ENCODE data around the gene AP2M1.

- TF ChIP-seq, protein P1, sequence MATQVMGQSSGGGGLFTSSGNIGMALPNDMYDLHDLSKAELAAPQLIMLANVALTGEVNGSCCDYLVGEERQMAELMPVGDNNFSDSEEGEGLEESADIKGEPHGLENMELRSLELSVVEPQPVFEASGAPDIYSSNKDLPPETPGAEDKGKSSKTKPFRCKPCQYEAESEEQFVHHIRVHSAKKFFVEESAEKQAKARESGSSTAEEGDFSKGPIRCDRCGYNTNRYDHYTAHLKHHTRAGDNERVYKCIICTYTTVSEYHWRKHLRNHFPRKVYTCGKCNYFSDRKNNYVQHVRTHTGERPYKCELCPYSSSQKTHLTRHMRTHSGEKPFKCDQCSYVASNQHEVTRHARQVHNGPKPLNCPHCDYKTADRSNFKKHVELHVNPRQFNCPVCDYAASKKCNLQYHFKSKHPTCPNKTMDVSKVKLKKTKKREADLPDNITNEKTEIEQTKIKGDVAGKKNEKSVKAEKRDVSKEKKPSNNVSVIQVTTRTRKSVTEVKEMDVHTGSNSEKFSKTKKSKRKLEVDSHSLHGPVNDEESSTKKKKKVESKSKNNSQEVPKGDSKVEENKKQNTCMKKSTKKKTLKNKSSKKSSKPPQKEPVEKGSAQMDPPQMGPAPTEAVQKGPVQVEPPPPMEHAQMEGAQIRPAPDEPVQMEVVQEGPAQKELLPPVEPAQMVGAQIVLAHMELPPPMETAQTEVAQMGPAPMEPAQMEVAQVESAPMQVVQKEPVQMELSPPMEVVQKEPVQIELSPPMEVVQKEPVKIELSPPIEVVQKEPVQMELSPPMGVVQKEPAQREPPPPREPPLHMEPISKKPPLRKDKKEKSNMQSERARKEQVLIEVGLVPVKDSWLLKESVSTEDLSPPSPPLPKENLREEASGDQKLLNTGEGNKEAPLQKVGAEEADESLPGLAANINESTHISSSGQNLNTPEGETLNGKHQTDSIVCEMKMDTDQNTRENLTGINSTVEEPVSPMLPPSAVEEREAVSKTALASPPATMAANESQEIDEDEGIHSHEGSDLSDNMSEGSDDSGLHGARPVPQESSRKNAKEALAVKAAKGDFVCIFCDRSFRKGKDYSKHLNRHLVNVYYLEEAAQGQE (IDR thresholded peaks at IDR 0.05; ENCODE audit: borderline replicate concordance) = no peak
- no peak for TF ChIP-seq CTCF (IDR thresholded peaks at IDR 0.05; ENCODE audit: poor library complexity, severe bottlenecking)
- no peak for TF ChIP-seq POLR2AphosphoS5 (IDR thresholded peaks at IDR 0.05)
- no peak for TF ChIP-seq EZH2 (IDR thresholded peaks at IDR 0.05; ENCODE audit: borderline replicate concordance, insufficient read depth, low read length, poor library complexity, severe bottlenecking)
- TF ChIP-seq EP300 (conservative IDR thresholded peaks at IDR 0.05; ENCODE audit: poor library complexity, severe bottlenecking) = no peak
- no peak for TF ChIP-seq TAF1 (IDR thresholded peaks at IDR 0.05; ENCODE audit: low read depth)
These were observed 44.2 kb downstream of the AP2M1 start for GRCh38 chr3:184218814-184219213.
